ENCODE results near the gene CD180.
"Not testable (repeated sequence)": the region's sequence is repeated elsewhere in the genome, so short reads cannot be mapped to it uniquely, and the experiment has no call there.

The CD180 gene

DNA sequence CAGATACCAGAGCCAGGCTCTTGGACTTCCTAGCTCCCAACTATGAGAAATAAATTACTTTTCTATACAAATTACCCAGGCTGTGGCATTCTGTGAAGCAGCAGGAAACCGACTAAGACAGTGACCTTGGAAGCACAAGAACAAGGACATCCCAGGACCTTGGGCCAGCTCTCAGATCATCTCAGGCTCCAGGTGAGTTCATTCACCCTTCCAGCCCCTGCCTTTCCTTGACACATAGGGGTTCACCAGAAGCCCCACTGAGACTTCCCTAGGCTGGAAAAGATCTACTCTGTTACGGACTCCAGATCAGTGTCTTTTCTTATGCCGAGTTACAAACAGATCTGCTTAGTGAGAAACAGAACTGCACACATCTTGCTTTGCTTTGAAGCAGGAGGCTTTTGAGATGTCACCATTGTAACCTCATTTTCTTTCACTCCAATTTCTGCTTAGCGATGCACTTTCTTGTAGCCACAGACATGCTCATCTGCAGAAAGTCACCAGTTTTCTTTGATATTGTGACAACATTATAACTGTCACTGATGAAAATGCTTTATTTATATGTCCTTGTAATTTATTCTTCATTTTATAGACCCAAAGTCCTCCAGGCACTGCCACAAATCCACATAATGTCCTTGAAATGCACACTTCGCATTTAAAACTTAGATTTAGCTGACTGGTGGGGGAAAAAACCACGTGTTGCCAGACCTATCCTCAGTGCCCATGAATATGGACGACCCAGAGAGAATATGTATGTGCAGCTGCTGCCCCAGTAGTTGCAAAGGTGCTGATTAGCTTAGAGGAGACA is 8.1 kb downstream of the CD180 start:
- DNase-seq (ENCODE audit: low read depth, low spot score) = no peak

DNA sequence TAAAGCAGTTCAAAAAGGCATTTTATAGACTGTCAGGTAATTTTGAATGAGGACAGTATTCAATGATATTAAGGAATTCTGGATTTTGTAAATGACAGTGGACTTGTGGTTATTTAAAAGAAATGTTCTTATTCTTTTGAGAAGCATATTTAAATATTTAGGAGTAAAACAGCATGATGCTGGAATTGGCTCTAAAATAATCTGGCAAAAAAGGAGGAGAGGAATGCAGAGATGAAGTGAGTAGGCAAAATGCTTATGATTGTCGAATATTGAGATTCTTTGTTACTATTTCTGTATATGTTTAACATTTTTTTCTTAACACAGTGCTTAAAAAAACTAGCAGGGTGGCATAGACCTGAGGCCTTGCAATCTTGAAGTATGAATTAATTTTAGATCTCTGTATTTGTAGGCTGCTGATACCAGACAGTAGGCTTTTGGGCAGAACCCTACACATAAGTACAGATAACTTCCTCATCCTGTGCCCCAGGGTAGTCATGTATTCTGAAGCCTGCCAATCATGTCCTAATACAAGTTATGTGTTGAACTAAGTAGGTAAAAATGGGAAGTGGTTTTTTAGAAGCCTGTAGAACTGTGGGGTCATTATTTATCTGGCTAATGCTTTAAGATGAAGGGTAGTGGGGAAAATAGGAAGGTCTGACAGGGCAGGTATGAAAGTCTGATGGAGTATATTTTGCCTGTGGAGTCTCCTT is 9.4 kb downstream of the CD180 start:
- DNase-seq (ENCODE audit: low read depth, low spot score) = no peak

- DNase-seq (ENCODE audit: low read depth, low spot score) = no peak
Measured at GRCh38 chr5:67183859-67184258, 12.7 kb downstream of the CD180 start.

GRCh38 chr5:67182301-67182790 is 14.3 kb downstream of the CD180 start:
- no peak for DNase-seq (ENCODE audit: low read depth, low spot score)

DNA sequence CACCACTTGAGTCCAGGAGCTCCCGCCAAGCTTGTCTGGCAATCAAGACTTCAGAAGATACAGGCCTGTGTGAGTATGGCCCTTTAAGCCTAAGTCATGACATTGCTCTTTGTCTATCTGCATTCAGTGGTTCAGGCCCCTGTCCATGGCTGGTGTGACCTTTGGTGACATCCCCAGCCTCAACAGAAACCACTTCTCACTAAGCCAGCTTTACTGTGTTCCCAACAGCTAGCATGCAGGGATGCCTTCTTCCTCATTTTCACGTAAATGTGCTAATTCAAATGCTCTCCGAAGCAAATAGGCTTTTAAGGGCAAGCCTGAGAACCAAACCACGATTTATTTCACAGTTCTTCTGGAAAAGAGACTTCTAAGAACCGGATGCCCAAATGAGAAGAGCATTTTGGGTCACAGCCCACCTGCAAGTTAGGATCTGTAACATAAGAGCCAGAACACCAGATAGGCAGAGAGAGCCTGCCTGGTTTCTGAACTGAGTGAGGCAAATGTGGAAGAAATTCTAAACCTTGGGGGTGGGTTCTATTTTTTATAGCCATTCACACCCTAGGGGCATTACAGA is 14.9 kb downstream of the CD180 start:
- no peak for DNase-seq (ENCODE audit: low read depth, low spot score)

DNA sequence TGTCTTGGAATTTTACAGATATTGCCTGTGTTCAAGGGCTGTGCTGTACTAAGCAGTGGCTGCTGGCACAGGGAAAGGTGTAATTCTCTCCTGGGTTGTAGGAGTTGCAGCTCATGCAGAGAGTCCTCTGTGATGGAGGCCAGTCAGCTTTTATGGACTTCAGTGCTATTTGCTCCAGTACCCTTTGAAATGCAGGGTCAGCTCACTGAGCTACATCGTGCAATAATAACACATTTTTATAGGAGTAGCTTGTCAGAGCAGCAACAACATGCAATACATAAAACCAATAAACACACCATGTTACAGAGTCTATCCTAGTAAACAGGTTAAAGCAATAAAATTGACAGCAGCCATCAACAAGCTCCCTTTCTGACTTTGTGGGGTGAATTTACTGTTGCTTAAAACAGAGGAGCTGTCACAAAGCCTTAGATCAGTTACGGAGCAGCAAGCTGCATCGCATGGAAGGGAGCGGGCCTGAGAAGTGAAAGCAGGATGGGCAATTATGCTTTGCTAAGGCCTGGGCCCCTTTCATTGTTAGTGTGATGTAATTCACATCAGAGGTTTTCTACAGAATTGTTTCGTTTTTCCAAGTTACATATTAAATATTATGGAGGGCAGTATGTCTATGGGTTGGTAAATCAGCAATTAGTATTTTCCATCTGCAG is 16.8 kb downstream of the CD180 start:
- no peak for DNase-seq (ENCODE audit: low read depth, low spot score)

DNA sequence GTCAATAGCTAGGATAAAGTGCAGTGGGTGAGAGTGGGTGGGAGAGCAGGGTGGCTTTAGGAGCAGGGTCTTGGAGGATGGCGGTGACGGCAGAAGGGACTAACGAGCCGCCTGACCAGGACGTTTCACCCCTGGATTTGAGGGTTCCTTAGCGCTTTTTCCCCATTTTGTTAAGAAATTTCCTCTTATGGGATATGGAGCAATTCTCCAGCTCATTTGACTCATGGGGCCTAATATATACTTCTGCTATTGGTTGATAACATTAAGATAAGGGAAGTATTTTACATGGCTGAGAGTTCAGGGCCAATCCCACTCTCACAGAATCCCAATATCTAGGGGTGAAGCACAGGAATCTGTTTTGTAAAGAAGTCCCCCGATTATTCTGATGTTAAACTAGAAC is 17.6 kb downstream of the CD180 start:
- no peak for DNase-seq (ENCODE audit: low read depth, low spot score)

- DNase-seq (ENCODE audit: low read depth, low spot score) = no peak
Measured at GRCh38 chr5:67178085-67178484, 18.5 kb downstream of the CD180 start.

GRCh38 chr5:67176936-67177335 is 19.7 kb downstream of the CD180 start:
- DNase-seq (ENCODE audit: low read depth, low spot score) = no peak

- no peak for DNase-seq (ENCODE audit: low read depth, low spot score)
Measured at GRCh38 chr5:67173959-67174358, 22.6 kb downstream of the CD180 start.

GRCh38 chr5:67173351-67173750 is 23.2 kb downstream of the CD180 start:
- DNase-seq (ENCODE audit: low read depth, low spot score) = not testable (repeated sequence)

DNA sequence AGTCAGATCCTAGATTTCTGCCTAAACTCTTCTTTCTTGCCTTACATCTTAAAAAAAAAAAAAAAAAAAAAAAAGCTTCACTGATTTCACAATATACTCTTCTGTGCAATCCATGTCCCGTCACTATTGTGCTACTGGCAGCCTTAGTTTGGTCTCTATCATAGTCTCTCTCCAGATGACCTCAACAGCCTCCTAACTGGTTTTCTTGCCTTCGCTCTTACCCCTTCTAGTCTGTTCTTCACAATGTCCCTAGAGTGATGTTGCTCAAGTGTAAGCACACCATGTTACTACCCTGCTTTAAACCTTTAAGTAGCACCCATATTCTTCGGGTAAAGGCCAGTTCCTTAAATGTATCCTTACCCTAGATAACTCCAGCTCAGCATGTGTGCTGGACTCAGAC is 25.8 kb downstream of the CD180 start:
- DNase-seq (ENCODE audit: low read depth, low spot score) = no peak

DNA sequence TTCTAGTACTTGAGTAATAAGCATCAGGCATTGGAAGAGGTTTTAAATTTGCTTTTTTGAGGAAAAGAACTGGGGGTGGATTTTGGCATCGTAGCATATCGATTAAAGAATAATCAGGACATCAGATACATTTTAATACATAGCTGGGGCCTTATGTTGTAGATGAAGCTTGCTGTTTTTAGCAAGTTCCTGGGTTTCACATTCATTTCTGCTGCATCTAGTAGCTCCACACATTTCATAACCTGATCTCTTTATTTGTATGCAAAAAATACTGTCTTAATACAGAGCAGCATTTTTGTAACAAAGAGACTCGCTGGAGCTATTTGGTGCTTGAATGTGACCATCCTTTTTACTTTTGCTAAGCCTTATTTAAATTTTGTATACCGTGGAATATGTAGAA is 28.5 kb downstream of the CD180 start:
- no peak for DNase-seq (ENCODE audit: low read depth, low spot score)

DNA sequence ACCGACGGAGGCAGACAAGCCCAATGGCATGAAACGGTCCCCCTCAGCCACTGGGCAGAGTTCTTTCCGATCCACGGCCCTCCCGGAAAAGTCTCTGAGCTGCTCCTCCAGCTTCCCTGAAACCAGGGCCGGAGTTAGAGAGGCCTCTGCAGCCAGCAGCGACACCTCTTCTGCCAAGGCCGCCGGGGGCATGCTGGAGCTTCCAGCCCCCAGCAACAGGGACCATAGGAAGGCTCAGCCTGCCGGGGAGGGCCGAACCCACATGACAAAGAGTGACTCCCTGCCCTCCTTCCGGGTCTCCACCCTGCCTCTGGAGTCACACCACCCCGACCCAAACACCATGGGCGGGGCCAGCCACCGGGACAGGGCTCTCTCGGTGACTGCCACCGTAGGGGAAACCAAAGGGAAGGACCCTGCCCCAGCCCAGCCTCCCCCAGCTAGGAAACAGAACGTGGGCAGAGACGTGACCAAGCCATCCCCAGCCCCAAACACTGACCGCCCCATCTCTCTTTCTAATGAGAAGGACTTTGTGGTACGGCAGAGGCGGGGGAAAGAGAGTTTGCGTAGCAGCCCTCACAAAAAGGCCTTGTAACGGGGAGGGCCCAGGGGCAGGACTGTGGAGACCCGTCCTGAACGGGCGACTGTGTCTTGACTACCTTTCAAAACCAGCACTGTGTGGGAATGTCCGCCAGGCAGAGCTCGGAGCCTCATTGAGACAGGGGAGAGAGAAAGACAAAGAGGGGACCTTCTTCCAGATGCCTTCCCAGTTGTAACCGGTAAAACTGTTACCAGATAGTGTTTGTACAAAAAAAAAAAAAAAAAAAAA is 29.9 kb downstream of the CD180 start:
- no peak for DNase-seq (ENCODE audit: low read depth, low spot score)

GRCh38 chr5:67165526-67166459 is 30.8 kb downstream of the CD180 start:
- DNase-seq (ENCODE audit: low read depth, low spot score) = peak; percentile 55

GRCh38 chr5:67164856-67165525 is 31.6 kb downstream of the CD180 start:
- DNase-seq (ENCODE audit: low read depth, low spot score) = no peak

- no peak for DNase-seq (ENCODE audit: low read depth, low spot score)
Measured at GRCh38 chr5:67163863-67164595, 32.6 kb downstream of the CD180 start.

- no peak for DNase-seq (ENCODE audit: low read depth, low spot score)
Measured at GRCh38 chr5:67163231-67163756, 33.3 kb downstream of the CD180 start.

- DNase-seq (ENCODE audit: low read depth, low spot score) = no peak
Measured at GRCh38 chr5:67161767-67162166, 34.8 kb downstream of the CD180 start.

Data from activated CD4-positive, CD25-positive, alpha-beta regulatory T cell treated with anti-CD3 and anti-CD28 coated beads, Interleukin-2, amount 50 U/mL, for 16 hours (primary cell).